ENCODE results near the gene FRMD8. TPM values are rescaled to one million over a fixed set of nuclear protein-coding genes. Genes with fewer than 3 reads are reported as not detected.

Gene FRMD8, protein sequence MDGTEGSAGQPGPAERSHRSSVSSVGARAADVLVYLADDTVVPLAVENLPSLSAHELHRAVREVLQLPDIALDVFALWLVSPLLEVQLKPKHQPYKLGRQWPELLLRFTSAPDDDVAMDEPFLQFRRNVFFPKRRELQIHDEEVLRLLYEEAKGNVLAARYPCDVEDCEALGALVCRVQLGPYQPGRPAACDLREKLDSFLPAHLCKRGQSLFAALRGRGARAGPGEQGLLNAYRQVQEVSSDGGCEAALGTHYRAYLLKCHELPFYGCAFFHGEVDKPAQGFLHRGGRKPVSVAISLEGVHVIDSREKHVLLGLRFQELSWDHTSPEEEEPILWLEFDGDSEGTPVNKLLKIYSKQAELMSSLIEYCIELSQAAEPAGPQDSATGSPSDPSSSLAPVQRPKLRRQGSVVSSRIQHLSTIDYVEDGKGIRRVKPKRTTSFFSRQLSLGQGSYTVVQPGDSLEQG
- total RNA-seq: 10 to 100 TPM; 11.5 to 51.7 (median 20.1) TPM

DNA sequence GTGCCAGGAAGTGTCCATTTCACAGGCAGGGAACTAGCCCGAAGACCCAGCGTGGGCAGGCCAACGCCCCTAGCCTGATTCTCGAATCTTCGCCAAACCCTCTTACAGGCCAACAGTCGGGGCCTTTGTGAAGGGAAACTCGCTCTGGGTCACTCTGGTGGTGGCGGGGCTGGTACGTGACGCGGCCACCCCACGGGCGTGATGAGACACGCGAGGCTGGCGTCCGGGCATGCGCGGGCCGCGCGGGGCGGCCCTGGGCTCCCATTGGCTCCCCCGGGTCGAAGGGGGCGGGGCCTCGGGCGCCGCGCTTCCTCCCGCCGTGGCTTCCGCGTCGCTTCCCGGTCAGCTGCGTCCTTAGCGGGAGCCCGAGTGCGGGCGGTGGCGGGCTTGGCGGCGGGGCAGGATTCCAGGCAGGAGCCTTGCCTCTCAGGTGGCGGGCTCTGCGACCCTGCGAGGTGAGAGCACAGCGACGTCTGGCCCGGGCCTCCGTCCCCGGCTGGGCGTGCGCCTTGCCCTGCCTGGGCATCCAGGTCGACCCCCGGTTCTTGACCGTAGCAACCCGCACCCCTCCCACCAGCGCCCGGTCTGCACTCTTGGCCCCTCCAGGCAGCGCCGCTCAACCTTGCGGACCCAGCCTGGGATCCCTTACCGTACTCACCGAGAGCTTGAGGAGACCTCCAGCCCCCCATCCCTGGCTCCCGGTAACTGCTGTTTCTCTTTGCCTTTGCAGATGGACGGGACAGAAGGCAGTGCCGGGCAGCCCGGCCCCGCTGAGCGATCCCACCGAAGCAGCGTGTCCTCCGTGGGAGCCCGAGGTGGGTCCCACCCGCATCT lies at the start of gene FRMD8:
TSS of gene FRMD8 (plus strand) at position 331 of the 834 bp plus-strand sequence. CDS start at position 731, 400 bp downstream.
- peak; percentile 85 to 92 for DNase-seq
- peak within 1 kb of the TSS; percentile 96 to 100 (median 98) for H3K27ac ChIP-seq
- ATAC-seq: peak; percentile 46 to 48
- TF ChIP-seq POLR2A (IDR thresholded peaks at IDR 0.05): peak; percentile 96 to 97
- TF ChIP-seq, protein P1, sequence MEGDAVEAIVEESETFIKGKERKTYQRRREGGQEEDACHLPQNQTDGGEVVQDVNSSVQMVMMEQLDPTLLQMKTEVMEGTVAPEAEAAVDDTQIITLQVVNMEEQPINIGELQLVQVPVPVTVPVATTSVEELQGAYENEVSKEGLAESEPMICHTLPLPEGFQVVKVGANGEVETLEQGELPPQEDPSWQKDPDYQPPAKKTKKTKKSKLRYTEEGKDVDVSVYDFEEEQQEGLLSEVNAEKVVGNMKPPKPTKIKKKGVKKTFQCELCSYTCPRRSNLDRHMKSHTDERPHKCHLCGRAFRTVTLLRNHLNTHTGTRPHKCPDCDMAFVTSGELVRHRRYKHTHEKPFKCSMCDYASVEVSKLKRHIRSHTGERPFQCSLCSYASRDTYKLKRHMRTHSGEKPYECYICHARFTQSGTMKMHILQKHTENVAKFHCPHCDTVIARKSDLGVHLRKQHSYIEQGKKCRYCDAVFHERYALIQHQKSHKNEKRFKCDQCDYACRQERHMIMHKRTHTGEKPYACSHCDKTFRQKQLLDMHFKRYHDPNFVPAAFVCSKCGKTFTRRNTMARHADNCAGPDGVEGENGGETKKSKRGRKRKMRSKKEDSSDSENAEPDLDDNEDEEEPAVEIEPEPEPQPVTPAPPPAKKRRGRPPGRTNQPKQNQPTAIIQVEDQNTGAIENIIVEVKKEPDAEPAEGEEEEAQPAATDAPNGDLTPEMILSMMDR (IDR thresholded peaks at IDR 0.05 in 4 of 5, conservative IDR thresholded peaks at IDR 0.05 in 1 of 5): no peak
- intact Hi-C loops (cut with DNase I; ENCODE audit: low total_unique reads) (no loop called here), in situ Hi-C loops (cut with MboI; ENCODE audit: low sequenced_read_pairs in 4 of 4) (no loop called here)
- peaks cover 0 to 5% of the 10 kb centered on the region in 2 donors for H3K36me3 ChIP-seq
- peak within 1 kb of the TSS; percentile 74 to 86 (median 78) for H3K4me3 ChIP-seq
- no peaks in the 10 kb centered on the region for H3K9me3 ChIP-seq
- H3K4me1 ChIP-seq: peaks cover 61 to 69% of the 10 kb centered on the region in 2 donors
- no peaks in the 10 kb centered on the region for H3K27me3 ChIP-seq

DNA sequence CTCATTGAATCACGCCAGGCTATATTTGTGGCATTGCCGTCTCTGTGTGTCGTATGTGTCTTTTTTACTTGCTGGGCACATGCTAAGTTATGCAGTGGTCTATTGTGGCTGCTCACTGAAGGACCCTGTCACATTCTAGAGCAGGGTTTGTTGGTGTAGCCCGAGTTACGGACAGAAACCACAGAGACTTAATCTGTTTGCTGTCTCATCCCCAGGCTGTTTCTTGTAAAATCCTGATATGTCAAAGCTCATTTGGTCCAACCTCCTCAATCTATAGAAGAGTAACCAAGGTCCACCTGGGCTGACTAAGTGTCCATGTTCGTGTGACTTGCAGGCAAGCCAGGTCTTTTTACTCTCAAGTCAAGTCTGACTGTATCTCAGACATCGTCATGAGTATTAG lies 47.8 kb upstream of the FRMD8 start:
- Histone ChIP-seq H3K36me3 (peaks cover 7 to 47% of the 10 kb centered on the region in 2 donors), H3K9me3 (no peaks in the 10 kb centered on the region), H3K4me1 (peaks cover 23 to 29% of the 10 kb centered on the region in 2 donors), H3K27ac (no peak overlapping the region), H3K4me3 (no peak overlapping the region), H3K27me3 (no peaks in the 10 kb centered on the region)
- TF ChIP-seq, protein P1 (IDR thresholded peaks at IDR 0.05 in 4 of 5, conservative IDR thresholded peaks at IDR 0.05 in 1 of 5): no peak
- no peak for TF ChIP-seq POLR2A (IDR thresholded peaks at IDR 0.05)
- in situ Hi-C loops (cut with MboI; ENCODE audit: low sequenced_read_pairs in 4 of 4): no loop called here
- intact Hi-C loops (cut with DNase I; ENCODE audit: low total_unique reads): no loop called here
- ATAC-seq (no peak), DNase-seq (no peak)

DNA sequence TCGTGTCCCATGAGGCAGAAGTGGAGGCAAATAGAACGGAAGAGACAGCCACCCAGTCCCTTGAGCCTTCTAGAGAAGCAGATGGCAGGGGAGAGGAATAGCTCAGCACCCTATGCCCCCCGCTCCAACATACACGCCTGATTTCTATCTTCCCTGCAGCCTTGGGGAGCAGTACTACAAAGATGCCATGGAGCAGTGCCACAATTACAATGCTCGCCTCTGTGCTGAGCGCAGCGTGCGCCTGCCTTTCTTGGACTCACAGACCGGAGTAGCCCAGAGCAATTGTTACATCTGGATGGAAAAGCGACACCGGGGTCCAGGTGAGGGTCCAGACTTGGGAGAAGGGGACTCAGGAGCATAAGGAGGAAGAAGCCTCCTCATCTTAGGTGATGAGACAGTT lies 46.2 kb upstream of the FRMD8 start:
- no peak for ATAC-seq
- no peaks in the 10 kb centered on the region for H3K27me3 ChIP-seq
- H3K27ac ChIP-seq: no peak overlapping the region
- peaks cover 14 to 21% of the 10 kb centered on the region in 2 donors for H3K4me1 ChIP-seq
- no peak for DNase-seq
- peaks cover 7 to 61% of the 10 kb centered on the region in 2 donors for H3K36me3 ChIP-seq
- H3K9me3 ChIP-seq: no peaks in the 10 kb centered on the region
- intact Hi-C loops (cut with DNase I; ENCODE audit: low total_unique reads) (no loop called here), in situ Hi-C loops (cut with MboI; ENCODE audit: low sequenced_read_pairs in 4 of 4) (no loop called here)
- no peak overlapping the region for H3K4me3 ChIP-seq
- no peak for TF ChIP-seq POLR2A (IDR thresholded peaks at IDR 0.05)
- TF ChIP-seq, protein P1 (IDR thresholded peaks at IDR 0.05 in 4 of 5, conservative IDR thresholded peaks at IDR 0.05 in 1 of 5): no peak

DNA sequence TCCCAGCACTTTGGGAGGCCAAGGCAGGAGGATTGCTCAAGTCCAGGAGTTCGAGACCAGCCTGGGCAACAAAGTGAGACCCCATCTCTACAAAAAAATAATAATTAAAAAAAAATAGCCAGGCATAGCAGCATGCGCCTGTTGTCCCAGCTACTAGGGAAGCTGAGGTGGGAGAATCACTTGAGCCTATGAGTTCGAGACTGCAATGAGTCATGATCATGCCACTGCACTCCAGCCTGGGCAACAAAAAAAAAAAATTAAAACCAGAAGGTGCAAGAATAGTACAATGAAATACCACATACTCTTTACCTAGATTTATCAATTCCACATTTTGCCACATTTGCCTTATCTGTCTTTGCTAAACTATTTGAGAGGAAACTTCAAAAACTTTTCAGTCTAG lies 44.6 kb upstream of the FRMD8 start:
- in situ Hi-C loops (cut with MboI; ENCODE audit: low sequenced_read_pairs in 4 of 4): no loop called here
- H3K27ac ChIP-seq: no peak overlapping the region
- no peaks in the 10 kb centered on the region for H3K9me3 ChIP-seq
- H3K4me3 ChIP-seq: no peak overlapping the region
- no peak for TF ChIP-seq POLR2A (IDR thresholded peaks at IDR 0.05)
- TF ChIP-seq, protein P1 (IDR thresholded peaks at IDR 0.05 in 4 of 5, conservative IDR thresholded peaks at IDR 0.05 in 1 of 5): no peak
- intact Hi-C loops (cut with DNase I; ENCODE audit: low total_unique reads): no loop called here
- DNase-seq: no peak
- H3K36me3 ChIP-seq: peaks cover 7 to 69% of the 10 kb centered on the region in 2 donors
- H3K27me3 ChIP-seq: no peaks in the 10 kb centered on the region
- peaks cover 5 to 14% of the 10 kb centered on the region in 2 donors for H3K4me1 ChIP-seq
- ATAC-seq: no peak

Measured in gastrocnemius medialis (tissue), 4 donors.